HL-60 (cell line): ENCODE data around the gene TSPAN11.

Experiments used
- DNase-seq, 2 experiments: peaks; one replicate each; pipeline ENCODE4 v3.0.0-alpha.2; 2010 to 2020; ENCODE audit warnings: low read depth in 1 of 2, low spot score in 1 of 2
- H3K27ac ChIP-seq: fragments of 250-450 bp; sonication (Bioruptor Pico); replicated peaks from 2 replicates; pipeline ENCODE4 v1.5.1; 2020; ENCODE audit warnings: mild to moderate bottlenecking, moderate library complexity
- H3K27me3 ChIP-seq: fragments of 250-450 bp; sonication (Bioruptor Pico); 2 replicates; pipeline ENCODE4 v1.5.1; 2021; ENCODE audit warnings: mild to moderate bottlenecking, moderate library complexity; ENCODE audit not compliant: insufficient read depth, poor library complexity, severe bottlenecking
- H3K4me3 ChIP-seq: replicated peaks from 2 replicates; pipeline ENCODE4 v1.5.1; 2011; ENCODE audit warnings: mild to moderate bottlenecking, control low read depth, low read length; ENCODE audit not compliant: insufficient read depth
- CTCF ChIP-seq: IDR thresholded peaks from one replicate; pipeline ENCODE4 v1.5.1; 2011; ENCODE audit warnings: low read length, control low read depth, inconsistent platforms; ENCODE audit not compliant: insufficient read depth
- GABPA ChIP-seq: IDR thresholded peaks from 2 replicates; pipeline ENCODE4 v1.6.1; 2012; ENCODE audit warnings: low read depth
- POLR2AphosphoS5 ChIP-seq: IDR thresholded peaks from 2 replicates; pipeline ENCODE4 v1.6.1; 2012; ENCODE audit warnings: low read depth
- REST ChIP-seq: IDR thresholded peaks from 2 replicates; pipeline ENCODE4 v1.6.1; 2012; ENCODE audit warnings: low read depth; ENCODE audit not compliant: insufficient replicate concordance
- SPI1 ChIP-seq: IDR thresholded peaks from 2 replicates; pipeline ENCODE4 v1.6.1; 2012; ENCODE audit warnings: low read depth, mild to moderate bottlenecking, borderline replicate concordance

TSPAN11 gene

GRCh38 chr12:30914986-30915591 lies 11.5 kb upstream of the TSPAN11 start:
- DNase-seq: no peak
- no peak overlapping the region for H3K4me3 ChIP-seq
- no peak overlapping the region for H3K27ac ChIP-seq
- TF ChIP-seq GABPA: no peak
- H3K27me3 ChIP-seq: no peaks in the 10 kb centered on the region

GRCh38 chr12:30923057-30923456 lies 3.5 kb upstream of the TSPAN11 start:
- H3K27ac ChIP-seq: no peak overlapping the region
- TF ChIP-seq REST: no peak
- no peak for TF ChIP-seq CTCF
- no peak for TF ChIP-seq GABPA
- TF ChIP-seq SPI1: no peak
- no peak for TF ChIP-seq POLR2AphosphoS5
- no peak overlapping the region for H3K4me3 ChIP-seq
- H3K27me3 ChIP-seq: peaks cover 23% of the 10 kb centered on the region
- no peak for DNase-seq

GRCh38 chr12:30925607-30926242 lies 823 bp upstream of the TSPAN11 start:
- DNase-seq: no peak
- TF ChIP-seq SPI1 (no peak), GABPA (no peak)
- Histone ChIP-seq H3K4me3 (no peak overlapping the region), H3K27me3 (peaks cover 36% of the 10 kb centered on the region), H3K27ac (no peak overlapping the region)

DNA sequence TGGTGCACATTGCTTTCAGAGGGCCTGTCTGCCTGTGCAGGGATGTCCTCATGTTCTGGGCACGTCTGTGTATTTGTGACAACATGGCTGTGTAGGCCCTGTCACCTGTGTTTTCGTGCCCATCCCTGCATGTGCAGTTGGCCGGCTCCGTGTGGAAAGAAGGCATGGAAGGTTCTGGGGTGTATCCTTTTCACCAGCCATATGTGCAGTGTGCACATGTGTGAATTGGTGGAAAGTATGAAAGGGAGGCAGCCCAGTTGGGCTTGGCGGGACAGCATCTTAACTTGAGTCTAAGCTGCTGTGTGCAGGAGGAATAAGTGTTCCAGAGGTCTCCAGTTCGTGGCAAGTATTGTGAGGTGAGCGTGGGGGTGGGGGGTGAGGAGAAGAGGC lies 669 bp downstream of the TSPAN11 start:
- no peak for TF ChIP-seq POLR2AphosphoS5
- TF ChIP-seq CTCF: no peak
- TF ChIP-seq REST: no peak
- no peak for TF ChIP-seq SPI1
- no peak for TF ChIP-seq GABPA
- Histone ChIP-seq H3K27ac (no peak overlapping the region), H3K4me3 (no peak overlapping the region)

More for the DNA sequence above, 669 bp downstream of the TSPAN11 start:
- DNase-seq: no peak
- H3K27me3 ChIP-seq: peaks cover 40% of the 10 kb centered on the region
